Thyroid gland (tissue), 4 donors: ENCODE results near the gene DAPL1. TPM values are rescaled to one million over a fixed set of nuclear protein-coding genes. Genes with fewer than 3 reads are reported as not detected.

Experiments used
- DNase-seq, 2 donors: peaks; one replicate each; pipeline ENCODE4 v3.0.0-alpha.2; 2019
- H3K27ac ChIP-seq, 3 donors: fragments of 200-600 bp; sonication (generic); 1 replicate in 2 of 3; 2 replicates in 1 of 3; pipeline ENCODE4 v1.5.1; 2016 to 2019; ENCODE audit warnings: mild to moderate bottlenecking in 1 of 3, moderate library complexity in 1 of 3
- H3K27me3 ChIP-seq: fragments of 200-600 bp; sonication (generic); one replicate; pipeline ENCODE4 v1.5.1; 2019
- H3K36me3 ChIP-seq, 2 donors: fragments of 200-600 bp; sonication (generic); one replicate each; pipeline ENCODE4 v1.5.1; 2016 to 2019
- H3K4me1 ChIP-seq, 2 donors: fragments of 200-600 bp; sonication (generic); one replicate each; pipeline ENCODE4 v1.5.1; 2017 to 2019
- H3K4me3 ChIP-seq, 3 donors: fragments of 200-600 bp; sonication (generic); replicated peaks in 1 of 3; 1 replicate in 2 of 3; 2 replicates in 1 of 3; pipeline ENCODE4 v1.5.1; 2016; ENCODE audit warnings: mild to moderate bottlenecking in 1 of 3
- H3K9me3 ChIP-seq: fragments of 200-600 bp; sonication (generic); one replicate; pipeline ENCODE4 v1.5.1; 2017
- POLR2A ChIP-seq, 2 donors: fragments of 450-650 bp; IDR thresholded peaks; one replicate each; pipeline ENCODE4 v1.6.1; 2017; ENCODE audit warnings: antibody characterized with exemption in 2 of 2, mild to moderate bottlenecking in 2 of 2, moderate library complexity in 1 of 2
- WGBS, 2 donors: methylation state at CpG; one replicate each; pipeline ENCODE4 v1.1.5; 2017; 5-methylcytosine and 5-hydroxymethylcytosine counted together
- intact Hi-C: fragments of 100-400 bp; cut with DNase I; formaldehyde crosslinking; loops from one replicate; pipeline ENCODE4 v1.15.1; 2023
- total RNA-seq, 4 donors: library from RNA; depleted of rRNA; stranded (reverse); fragments of >200 nt; gene quantifications; one replicate each; pipeline ENCODE4 v1.2.3, GENCODE V29; 2016
- TF ChIP-seq, protein P1 (sequence below), 6 experiments: fragments of 200-600 bp in 3 of 6; fragments of 450-650 bp in 3 of 6; sonication (generic) in 3 of 6; IDR thresholded peaks; one replicate each; pipeline ENCODE4 v1.5.1; 2016 to 2019; ENCODE audit warnings: antibody characterized with exemption in 6 of 6, mild to moderate bottlenecking in 2 of 6, inconsistent platforms in 1 of 6, moderate library complexity in 1 of 6

DAPL1 gene
- total RNA-seq, 4 donors from 2014 or later = 12.3 to 68.9 (median 28.1) TPM

DNA sequence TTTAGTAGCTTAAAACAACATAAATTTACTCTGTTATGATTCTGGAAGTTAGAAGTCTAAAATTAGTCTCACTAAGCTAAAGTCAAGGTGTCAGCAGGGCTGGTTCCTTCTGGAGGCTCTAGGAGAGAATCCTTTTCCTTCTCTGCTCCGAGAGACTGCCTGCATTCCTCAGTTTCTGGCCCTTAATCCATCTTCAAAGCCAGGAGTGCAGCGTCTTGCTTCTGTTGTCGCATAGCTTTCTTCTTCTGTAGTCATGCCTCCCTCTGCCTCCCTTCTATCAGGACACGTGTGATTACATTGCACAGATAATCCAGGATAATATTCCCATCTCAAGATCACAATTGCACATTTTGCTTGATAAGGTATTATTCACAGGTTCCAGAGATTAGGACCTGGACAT is 35.1 kb downstream of the DAPL1 start:
- Histone ChIP-seq H3K9me3 (no peaks in the 10 kb centered on the region), H3K27ac (no peak overlapping the region), H3K4me3 (no peak overlapping the region), H3K36me3 (no peaks in the 10 kb centered on the region), H3K27me3 (no peaks in the 10 kb centered on the region), H3K4me1 (peaks cover 22 to 24% of the 10 kb centered on the region in 2 donors)
- intact Hi-C loops = no loop called here
- DNase-seq = no peak
- TF ChIP-seq POLR2A (IDR thresholded peaks at IDR 0.05) = no peak
- TF ChIP-seq, protein P1, sequence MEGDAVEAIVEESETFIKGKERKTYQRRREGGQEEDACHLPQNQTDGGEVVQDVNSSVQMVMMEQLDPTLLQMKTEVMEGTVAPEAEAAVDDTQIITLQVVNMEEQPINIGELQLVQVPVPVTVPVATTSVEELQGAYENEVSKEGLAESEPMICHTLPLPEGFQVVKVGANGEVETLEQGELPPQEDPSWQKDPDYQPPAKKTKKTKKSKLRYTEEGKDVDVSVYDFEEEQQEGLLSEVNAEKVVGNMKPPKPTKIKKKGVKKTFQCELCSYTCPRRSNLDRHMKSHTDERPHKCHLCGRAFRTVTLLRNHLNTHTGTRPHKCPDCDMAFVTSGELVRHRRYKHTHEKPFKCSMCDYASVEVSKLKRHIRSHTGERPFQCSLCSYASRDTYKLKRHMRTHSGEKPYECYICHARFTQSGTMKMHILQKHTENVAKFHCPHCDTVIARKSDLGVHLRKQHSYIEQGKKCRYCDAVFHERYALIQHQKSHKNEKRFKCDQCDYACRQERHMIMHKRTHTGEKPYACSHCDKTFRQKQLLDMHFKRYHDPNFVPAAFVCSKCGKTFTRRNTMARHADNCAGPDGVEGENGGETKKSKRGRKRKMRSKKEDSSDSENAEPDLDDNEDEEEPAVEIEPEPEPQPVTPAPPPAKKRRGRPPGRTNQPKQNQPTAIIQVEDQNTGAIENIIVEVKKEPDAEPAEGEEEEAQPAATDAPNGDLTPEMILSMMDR (IDR thresholded peaks at IDR 0.05) = no peak
- 90 to 91% methylated on average over 4 of the region's 4 CpGs for WGBS, 2 donors

DNA sequence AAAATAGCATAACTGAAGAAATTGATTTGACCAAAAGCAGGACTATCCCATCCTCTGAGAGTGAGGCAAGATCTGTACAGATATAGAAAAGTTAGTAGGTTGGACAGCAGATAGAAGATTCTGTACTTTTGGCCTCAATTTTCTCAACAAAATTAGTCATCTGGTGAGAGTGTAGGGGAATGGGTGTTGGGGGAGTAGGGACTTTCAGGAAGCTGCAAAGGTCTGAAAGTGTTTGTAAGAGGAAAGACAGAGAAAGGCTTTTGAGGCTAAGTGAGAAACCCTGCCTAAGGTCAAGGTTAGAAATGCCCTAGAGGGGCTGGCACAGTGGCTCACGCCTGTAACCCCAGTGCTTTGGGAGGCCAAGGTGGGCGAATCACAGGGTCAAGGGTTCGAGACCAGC is 40.3 kb downstream of the DAPL1 start:
- Histone ChIP-seq H3K36me3 (no peaks in the 10 kb centered on the region), H3K4me3 (no peak overlapping the region), H3K27me3 (no peaks in the 10 kb centered on the region), H3K4me1 (peaks cover 0 to 6% of the 10 kb centered on the region in 2 donors), H3K9me3 (no peaks in the 10 kb centered on the region), H3K27ac (no peak overlapping the region)
- intact Hi-C loops = no loop called here
- 94 to 96% methylated on average over 3 of the region's 3 CpGs for WGBS, 2 donors
- no peak for DNase-seq
- no peak for TF ChIP-seq POLR2A (IDR thresholded peaks at IDR 0.05)
- TF ChIP-seq, protein P1 (IDR thresholded peaks at IDR 0.05) = no peak

DNA sequence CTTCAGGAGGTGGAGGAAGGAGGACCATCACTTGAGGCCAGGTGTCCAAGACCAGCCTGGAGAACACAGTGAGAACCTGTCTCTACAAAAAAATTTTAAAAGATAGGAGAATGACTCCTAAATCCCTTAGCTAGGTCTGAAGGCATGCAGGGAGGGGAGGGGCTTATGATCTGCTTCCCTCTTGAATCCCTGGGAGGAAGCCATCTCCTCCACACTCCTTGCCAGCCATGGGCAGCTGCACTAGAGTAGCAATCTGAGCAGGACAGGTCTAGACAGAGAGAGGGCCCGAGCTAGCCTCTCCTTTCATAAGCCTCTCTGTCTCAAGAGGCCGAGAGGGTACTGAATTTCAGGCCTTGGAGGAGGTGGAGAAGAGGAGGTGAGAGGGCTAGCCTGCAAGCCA is 42.5 kb downstream of the DAPL1 start:
- intact Hi-C loops = no loop called here
- no peaks in the 10 kb centered on the region for H3K9me3 ChIP-seq

DNA sequence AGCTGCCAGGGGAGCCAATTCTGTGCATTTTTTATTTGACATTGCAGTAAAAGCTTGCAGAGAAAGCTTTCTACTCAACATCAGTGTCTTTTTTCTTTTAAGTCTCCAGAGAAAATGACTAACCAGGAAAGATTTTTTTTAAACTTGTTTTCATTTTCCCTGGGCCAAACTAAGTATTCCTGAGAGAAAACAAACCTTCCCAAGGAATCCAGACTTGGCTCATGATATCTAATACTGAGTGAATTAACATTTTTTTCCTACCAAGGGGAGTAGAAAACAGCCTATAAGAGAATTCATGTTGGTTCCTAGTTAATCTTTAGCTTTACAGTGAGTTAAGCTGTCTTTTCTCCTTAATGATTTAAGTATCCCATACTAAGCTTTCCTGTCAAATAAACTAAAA is 46.7 kb downstream of the DAPL1 start:
- Histone ChIP-seq H3K36me3 (no peaks in the 10 kb centered on the region), H3K27ac (peak overlapping the region in 2 of 3 donors; percentile 7 to 34), H3K4me1 (peaks cover 0 to 28% of the 10 kb centered on the region in 2 donors), H3K9me3 (no peaks in the 10 kb centered on the region), H3K27me3 (no peaks in the 10 kb centered on the region), H3K4me3 (no peak overlapping the region)
- TF ChIP-seq POLR2A (IDR thresholded peaks at IDR 0.05) = no peak
- TF ChIP-seq, protein P1 (IDR thresholded peaks at IDR 0.05) = no peak
- intact Hi-C loops = no loop called here
- DNase-seq = no peak

More for the DNA sequence above, 42.5 kb downstream of the DAPL1 start:
- no peak overlapping the region for H3K27ac ChIP-seq
- TF ChIP-seq POLR2A (IDR thresholded peaks at IDR 0.05) = no peak
- TF ChIP-seq, protein P1 (IDR thresholded peaks at IDR 0.05) = no peak
- no peaks in the 10 kb centered on the region for H3K27me3 ChIP-seq
- peak; percentile 20 to 49 for DNase-seq
- no peak overlapping the region for H3K4me3 ChIP-seq
- H3K4me1 ChIP-seq = peaks cover 0 to 17% of the 10 kb centered on the region in 2 donors
- H3K36me3 ChIP-seq = no peaks in the 10 kb centered on the region
- WGBS, 2 donors = 48 to 63% methylated on average over 2 of the region's 2 CpGs

DNA sequence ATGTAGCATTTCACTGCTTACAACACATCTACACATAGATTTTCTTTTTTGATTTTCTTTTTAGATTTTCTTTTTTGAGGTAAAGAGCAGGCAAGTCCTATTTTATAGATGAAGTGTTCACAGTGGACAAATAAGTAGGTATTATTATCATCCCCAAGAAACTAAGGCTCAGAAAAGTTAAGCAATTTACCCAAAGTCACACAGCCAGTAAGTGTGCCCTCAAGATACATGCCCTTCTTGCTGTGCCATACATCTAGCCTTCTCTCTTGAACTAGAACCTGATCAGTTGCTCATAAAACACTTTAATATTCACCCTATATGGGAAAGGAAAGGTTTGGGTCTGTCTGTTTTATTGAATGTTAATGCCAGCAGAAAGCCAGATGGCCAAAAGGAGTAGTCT is 50.3 kb downstream of the DAPL1 start:
- Histone ChIP-seq H3K27me3 (no peaks in the 10 kb centered on the region), H3K36me3 (no peaks in the 10 kb centered on the region), H3K4me1 (peaks cover 0 to 22% of the 10 kb centered on the region in 2 donors), H3K9me3 (no peaks in the 10 kb centered on the region), H3K4me3 (no peak overlapping the region), H3K27ac (no peak overlapping the region)
- intact Hi-C loops = no loop called here
- no peak for DNase-seq
- TF ChIP-seq, protein P1 (IDR thresholded peaks at IDR 0.05) = no peak
- no peak for TF ChIP-seq POLR2A (IDR thresholded peaks at IDR 0.05)
